HepG2 (cell line): Measurements from ENCODE around the gene OR5AN1. TPM values are rescaled to one million over a fixed set of nuclear protein-coding genes. Genes with fewer than 3 reads are reported as not detected.

Source experiments
- ATAC-seq: fragments of 200-7000 bp; cut with Tn5 transposase; 3 replicates; pipeline ENCODE4 v1.9.1; 2020; ENCODE audit warnings: mild to moderate bottlenecking, moderate library complexity
- BruUV-seq: library from RNA; stranded (reverse); fragments of 400-500 nt; replicated peaks from 2 replicates; lab custom pipeline; 2021; lab: Mats Ljungman, UMichigan
- CTCF ChIA-PET: fragments of 300-600 bp; formaldehyde crosslinking; extraction: SDS; loops from one replicate; lab custom pipeline; 2021; ENCODE audit warnings: low total read pairs, inconsistent platforms, low intra/inter-chr PET ratio; lab: Yijun Ruan, JAX
- POLR2A ChIA-PET: fragments of 350-600 bp; sonication (Branson Sonifier 250); formaldehyde crosslinking; loops from one replicate; lab custom pipeline; 2020; ENCODE audit warnings: antibody characterized with exemption, inconsistent platforms; lab: Yijun Ruan, JAX
- DNase-seq: peaks from one replicate; pipeline ENCODE4 v3.0.0-alpha.2; 2015; ENCODE audit warnings: low spot score
- FAIRE-seq: peaks from 3 replicates; lab custom pipeline; 2011; peaks lifted over from hg19 to GRCh38; lab: Jason Lieb, UNC
- H2AFZ ChIP-seq: one replicate; pipeline ENCODE4 v1.6.1; 2011; ENCODE audit warnings: low read length, inconsistent platforms
- H3K27ac ChIP-seq: fragments of 300-600 bp; 3 replicates; pipeline ENCODE4 v1.8.0; 2011; ENCODE audit warnings: mixed run types, mild to moderate bottlenecking, mixed read lengths, low read length, inconsistent platforms; ENCODE audit not compliant: insufficient read depth; ENCODE audit errors: extremely low read length
- H3K27me3 ChIP-seq, 2 experiments: fragments of 200-600 bp in 1 of 2; 2 replicates in 1 of 2; 3 replicates in 1 of 2; pipeline versions ENCODE4 v1.6.0 to v1.8.0; 2011; ENCODE audit warnings: low read length in 2 of 2, mild to moderate bottlenecking in 2 of 2, moderate library complexity in 2 of 2, inconsistent platforms in 1 of 2; ENCODE audit not compliant: insufficient read depth in 2 of 2, control insufficient read depth in 1 of 2
- H3K36me3 ChIP-seq, 2 experiments: fragments of 200-600 bp in 1 of 2; replicated peaks in 1 of 2; 2 replicates in 1 of 2; 3 replicates in 1 of 2; pipeline versions ENCODE4 v1.5.1 to v1.8.0; 2011; ENCODE audit warnings: low read length in 2 of 2, inconsistent platforms in 1 of 2; ENCODE audit not compliant: insufficient read depth in 2 of 2, control insufficient read depth in 1 of 2
- H3K4me1 ChIP-seq: 2 replicates; pipeline ENCODE4 v1.5.1; 2012; ENCODE audit warnings: low read length, inconsistent platforms; ENCODE audit not compliant: insufficient read depth
- H3K4me2 ChIP-seq: 2 replicates; pipeline ENCODE4 v1.6.0; 2011; ENCODE audit warnings: low read depth, low read length, inconsistent platforms
- H3K4me3 ChIP-seq, 3 experiments: fragments of 200-600 bp in 1 of 3; sonication (generic), shearing (Covaris generic) in 1 of 3; replicated peaks in 1 of 3; 2 replicates each; pipeline ENCODE4 v1.5.1; 2011 to 2016; ENCODE audit warnings: low read length in 3 of 3, inconsistent platforms in 2 of 3, low read depth in 2 of 3, mild to moderate bottlenecking in 2 of 3, control low read depth in 1 of 3, mixed read lengths in 1 of 3; ENCODE audit not compliant: insufficient read depth in 1 of 3
- H3K79me2 ChIP-seq: one replicate; pipeline ENCODE4 v1.6.1; 2011; ENCODE audit warnings: low read length, inconsistent platforms; ENCODE audit not compliant: insufficient read depth
- H3K9ac ChIP-seq: 2 replicates; pipeline ENCODE4 v1.6.0; 2011; ENCODE audit warnings: mild to moderate bottlenecking, low read depth, low read length, inconsistent platforms; ENCODE audit not compliant: insufficient read depth
- H3K9me3 ChIP-seq: 2 replicates; pipeline ENCODE4 v1.5.1; 2012; ENCODE audit warnings: mild to moderate bottlenecking, low read length
- H4K20me1 ChIP-seq: 2 replicates; pipeline ENCODE4 v1.6.0; 2011; ENCODE audit warnings: inconsistent platforms, mild to moderate bottlenecking, low read length, moderate library complexity; ENCODE audit not compliant: insufficient read depth
- BORCS8-MEF2B ChIP-seq: sonication (generic); formaldehyde crosslinking; IDR thresholded peaks from 2 replicates; pipeline ENCODE4 v1.8.0; 2022; ENCODE audit warnings: mild to moderate bottlenecking, missing genetic modification reagents
- JARID2 ChIP-seq: sonication (generic); formaldehyde crosslinking; IDR thresholded peaks from 2 replicates; pipeline ENCODE4 v1.8.1; 2023; ENCODE audit warnings: missing genetic modification reagents, inconsistent platforms; ENCODE audit not compliant: insufficient replicate concordance
- NCOA1 ChIP-seq: sonication (generic); formaldehyde crosslinking; IDR thresholded peaks from 2 replicates; pipeline ENCODE4 v1.9.0; 2021; ENCODE audit warnings: missing genetic modification reagents
- POGZ ChIP-seq: sonication (generic); formaldehyde crosslinking; IDR thresholded peaks from 2 replicates; pipeline ENCODE4 v1.4.0; 2020; ENCODE audit warnings: mild to moderate bottlenecking, missing genetic modification reagents
- SOX5 ChIP-seq: IDR thresholded peaks from 2 replicates; pipeline ENCODE4 v1.6.1; 2016; ENCODE audit warnings: borderline replicate concordance
- XRCC5 ChIP-seq: fragments of 200-400 bp; formaldehyde crosslinking; optimal IDR thresholded peaks from 2 replicates; pipeline ENCODE3; 2017; ENCODE audit warnings: mild to moderate bottlenecking, low read length
- ZFX ChIP-seq: sonication (generic); formaldehyde crosslinking; IDR thresholded peaks from 2 replicates; pipeline ENCODE4 v1.4.0; 2020; ENCODE audit warnings: mild to moderate bottlenecking, low read depth, missing genetic modification reagents, moderate library complexity
- ZNF614 ChIP-seq: IDR thresholded peaks from 2 replicates; pipeline ENCODE4 v1.6.1; 2018; ENCODE audit warnings: missing biosample characterization, missing genetic modification reagents, inconsistent platforms, borderline replicate concordance
- ZNF619 ChIP-seq: sonication (generic); formaldehyde crosslinking; IDR thresholded peaks from 2 replicates; pipeline ENCODE4 v1.4.0; 2020; ENCODE audit warnings: mild to moderate bottlenecking, missing genetic modification reagents
- WGBS: methylation state at CpG from one replicate; pipeline ENCODE4 v1.1.6; 2017; ENCODE audit warnings: low lambda C conversion rate; 5-methylcytosine and 5-hydroxymethylcytosine counted together
- in situ Hi-C: cut with HindIII; loops from 2 replicates; pipeline ENCODE4 v1.10.0; 2017; ENCODE audit warnings: low pct_unique_long_range_greater_than_20kb; ENCODE audit not compliant: extremely low pct_ligation_motif_present
- intact Hi-C: fragments of 100-400 bp; cut with micrococcal nuclease; formaldehyde crosslinking; loops from one replicate; pipeline ENCODE4 v1.10.0; 2022; ENCODE audit not compliant: unreplicated experiment
- polyA plus RNA-seq, 8 experiments: library from polyadenylated mRNA; depleted of rRNA in 3 of 8; stranded (reverse) in 7 of 8; unstranded in 1 of 8; fragments of >200 nt; fragmentation: Illumina TruSeq in 4 of 8; extraction: Trizol in 4 of 8; gene quantifications; 2 replicates each; pipeline versions ENCODE4 v1.2.1 to v1.2.3, GENCODE V29; 2011 to 2016; ENCODE audit warnings: low read depth in 4 of 8, missing spikeins in 1 of 8, mixed read lengths in 1 of 8; ENCODE audit not compliant: insufficient read depth in 1 of 8
- total RNA-seq, 5 experiments: library from RNA; depleted of rRNA; stranded (reverse); fragments of >200 nt; fragmentation: Illumina TruSeq; extraction: Trizol; gene quantifications; 2 replicates each; pipeline ENCODE4 v1.2.3, GENCODE V29; 2016; ENCODE audit warnings: low read depth in 1 of 5
- TF ChIP-seq, protein P1 (sequence below): sonication (generic); formaldehyde crosslinking; IDR thresholded peaks from 2 replicates; pipeline ENCODE4 v1.8.1; 2023; ENCODE audit warnings: mild to moderate bottlenecking, missing genetic modification reagents

The OR5AN1 gene
- total and polyA plus RNA-seq, 2 of the 13 experiments (the other 11 are each of a cell fraction or from before 2014, with no cell fraction given) = not detected

DNA sequence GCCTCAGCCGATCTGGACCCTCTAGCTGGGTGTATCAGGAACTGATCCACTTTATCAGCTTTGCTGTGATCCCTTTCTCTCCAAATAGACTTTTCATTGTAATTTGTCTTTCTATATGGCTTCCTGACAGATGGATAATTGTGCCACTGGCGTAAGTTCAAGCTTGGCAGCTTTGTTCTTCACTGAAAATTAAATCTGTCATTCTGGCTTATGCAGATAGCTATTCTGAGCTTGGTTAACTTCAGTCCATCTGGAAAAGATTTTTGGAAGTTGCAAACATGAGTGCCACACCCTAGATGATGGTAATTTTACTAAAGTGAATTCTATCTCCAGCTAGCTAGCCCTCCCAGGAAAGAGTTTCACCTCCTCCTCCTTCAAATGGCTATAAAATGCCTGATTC, 59.5 kb downstream of the OR5AN1 start:
- no peak overlapping the region for H3K4me3 ChIP-seq
- ChIA-PET POLR2A (no interaction called here), CTCF (no interaction called here)
- H3K9ac ChIP-seq = no peak overlapping the region
- intact Hi-C loops = no loop called here
- WGBS = 6% methylated on average over 2 of the region's 2 CpGs
- BruUV-seq = no TSS peak
- in situ Hi-C loops = no loop called here
- H3K4me1 ChIP-seq = no peaks in the 10 kb centered on the region
- no peak for TF ChIP-seq ZNF619 (CRISPR knock-in tag)
- TF ChIP-seq, protein P1, sequence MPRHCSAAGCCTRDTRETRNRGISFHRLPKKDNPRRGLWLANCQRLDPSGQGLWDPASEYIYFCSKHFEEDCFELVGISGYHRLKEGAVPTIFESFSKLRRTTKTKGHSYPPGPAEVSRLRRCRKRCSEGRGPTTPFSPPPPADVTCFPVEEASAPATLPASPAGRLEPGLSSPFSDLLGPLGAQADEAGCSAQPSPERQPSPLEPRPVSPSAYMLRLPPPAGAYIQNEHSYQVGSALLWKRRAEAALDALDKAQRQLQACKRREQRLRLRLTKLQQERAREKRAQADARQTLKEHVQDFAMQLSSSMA (CRISPR knock-in tag) = no peak
- no peak for TF ChIP-seq SOX5
- no peak for TF ChIP-seq ZFX (CRISPR knock-in tag)
- TF ChIP-seq POGZ (CRISPR knock-in tag) = no peak
- TF ChIP-seq NCOA1 (CRISPR knock-in tag) = no peak
- TF ChIP-seq JARID2 = no peak
- TF ChIP-seq ZNF614 (CRISPR knock-in tag) = no peak
- no peak for TF ChIP-seq BORCS8-MEF2B (CRISPR knock-in tag)
- TF ChIP-seq XRCC5 = no peak
- no peaks in the 10 kb centered on the region for H4K20me1 ChIP-seq
- no peak overlapping the region for H3K27ac ChIP-seq
- H3K36me3 ChIP-seq = no peaks in the 10 kb centered on the region
- no peaks in the 10 kb centered on the region for H3K27me3 ChIP-seq
- FAIRE-seq (no peak), ATAC-seq (no peak), DNase-seq (no peak)
- H3K9me3 ChIP-seq = no peaks in the 10 kb centered on the region
- H3K79me2 ChIP-seq = no peaks in the 10 kb centered on the region
- H2AFZ ChIP-seq = no peak overlapping the region
- H3K4me2 ChIP-seq = no peak overlapping the region

Other genes starting within 250 kb of the OR5AN1 start
- gene FAM111A, start 216.0 kb upstream of the OR5AN1 start, total RNA-seq (2016; rRNA removed; fragmentation: Illumina TruSeq; extraction: Trizol) = 13.5 and 17.0 TPM in 2 replicates
- gene FAM111A, start 216.0 kb upstream of the OR5AN1 start, polyA plus RNA-seq (2011; rRNA removed) = 3.2 and 3.9 TPM in 2 replicates
- 5.6 and 6.9 TPM in 2 replicates for gene DTX4, start 186.8 kb upstream of the OR5AN1 start, total RNA-seq (2016; rRNA removed; fragmentation: Illumina TruSeq; extraction: Trizol)
- gene DTX4, start 186.8 kb upstream of the OR5AN1 start, polyA plus RNA-seq (2011; rRNA removed) = 0.50 and 0.67 TPM in 2 replicates
- not detected in 2 replicates for gene MPEG1, start 146.0 kb upstream of the OR5AN1 start, total RNA-seq (2016; rRNA removed; fragmentation: Illumina TruSeq; extraction: Trizol)
- gene MPEG1, start 146.0 kb upstream of the OR5AN1 start, polyA plus RNA-seq (2011; rRNA removed) = not detected in 2 replicates
- not detected in 2 replicates for gene OR5A2, start 67.5 kb downstream of the OR5AN1 start, total RNA-seq (2016; rRNA removed; fragmentation: Illumina TruSeq; extraction: Trizol)
- gene OR5A2, start 67.5 kb downstream of the OR5AN1 start, polyA plus RNA-seq (2011; rRNA removed) = not detected in 2 replicates
- not detected in 2 replicates for gene OR5A1, start 77.6 kb downstream of the OR5AN1 start, total RNA-seq (2016; rRNA removed; fragmentation: Illumina TruSeq; extraction: Trizol)
- gene OR5A1, start 77.6 kb downstream of the OR5AN1 start, polyA plus RNA-seq (2011; rRNA removed) = not detected in 2 replicates
- gene OR4D6, start 98.1 kb downstream of the OR5AN1 start, total RNA-seq (2016; rRNA removed; fragmentation: Illumina TruSeq; extraction: Trizol) = not detected in 2 replicates
- not detected in 2 replicates for gene OR4D6, start 98.1 kb downstream of the OR5AN1 start, polyA plus RNA-seq (2011; rRNA removed)
- not detected in 2 replicates for gene OR4D10, start 114.4 kb downstream of the OR5AN1 start, total RNA-seq (2016; rRNA removed; fragmentation: Illumina TruSeq; extraction: Trizol)
- gene OR4D10, start 114.4 kb downstream of the OR5AN1 start, polyA plus RNA-seq (2011; rRNA removed) = not detected in 2 replicates
- gene OR4D11, start 144.7 kb downstream of the OR5AN1 start, total RNA-seq (2016; rRNA removed; fragmentation: Illumina TruSeq; extraction: Trizol) = not detected in 2 replicates
- gene OR4D11, start 144.7 kb downstream of the OR5AN1 start, polyA plus RNA-seq (2011; rRNA removed) = not detected in 2 replicates
- not detected in 2 replicates for gene OR4D9, start 152.6 kb downstream of the OR5AN1 start, total RNA-seq (2016; rRNA removed; fragmentation: Illumina TruSeq; extraction: Trizol)
- not detected in 2 replicates for gene OR4D9, start 152.6 kb downstream of the OR5AN1 start, polyA plus RNA-seq (2011; rRNA removed)